ENCODE results near the gene CEMIP.

DNA sequence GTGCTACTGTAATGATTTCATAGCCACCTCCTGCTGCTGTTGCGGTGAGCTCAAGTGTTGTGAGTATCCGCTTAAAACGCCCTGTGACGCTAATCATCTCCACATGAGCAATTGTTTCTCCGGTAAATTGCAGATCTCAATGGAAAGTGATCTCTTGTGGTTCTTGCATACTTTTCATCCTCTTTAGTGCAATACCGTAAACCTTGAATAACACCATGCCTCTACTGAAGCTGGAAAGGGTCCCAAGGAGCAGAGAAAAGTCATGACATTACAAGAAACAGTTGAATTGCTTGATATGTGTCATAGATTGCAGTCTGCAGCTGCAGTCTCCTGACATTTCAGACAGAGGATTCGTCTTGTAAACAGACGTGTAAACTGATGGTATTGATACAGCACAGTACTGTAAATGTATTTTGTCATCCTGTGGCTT, 6.0 kb upstream of the CEMIP start:
- TF ChIP-seq CTCF (IDR thresholded peaks at IDR 0.05) (no peak), POLR2A (IDR thresholded peaks at IDR 0.05) (no peak)
